Measurements from ENCODE around the gene APBB1IP.
"Not testable (repeated sequence)": the region's sequence is repeated elsewhere in the genome, so short reads cannot be mapped to it uniquely, and the experiment has no call there.

Gene APBB1IP

GRCh38 chr10:26437637-26438461 lies at the start of gene APBB1IP:
APBB1IP (plus strand) TSS chr10:26438341; CDS start chr10:26492327, 53,986 bp downstream.
- DNase-seq (ENCODE audit: low read depth): peak; percentile 29

GRCh38 chr10:26389533-26389932 lies 48.6 kb upstream of the APBB1IP start:
- no peak for DNase-seq (ENCODE audit: low read depth)

- no peak for DNase-seq (ENCODE audit: low read depth)
Measured at GRCh38 chr10:26391701-26392695, 46.1 kb upstream of the APBB1IP start.

- DNase-seq (ENCODE audit: low read depth): not testable (repeated sequence)
Measured at GRCh38 chr10:26398353-26398752, 39.8 kb upstream of the APBB1IP start.

GRCh38 chr10:26407406-26407969 lies 30.7 kb upstream of the APBB1IP start:
- no peak for DNase-seq (ENCODE audit: low read depth)

- no peak for DNase-seq (ENCODE audit: low read depth)
Measured at GRCh38 chr10:26408858-26409494, 29.2 kb upstream of the APBB1IP start.

GRCh38 chr10:26410356-26410755 lies 27.8 kb upstream of the APBB1IP start:
- no peak for DNase-seq (ENCODE audit: low read depth)

GRCh38 chr10:26412932-26413331 lies 25.2 kb upstream of the APBB1IP start:
- no peak for DNase-seq (ENCODE audit: low read depth)

GRCh38 chr10:26413375-26413774 lies 24.8 kb upstream of the APBB1IP start:
- no peak for DNase-seq (ENCODE audit: low read depth)

- DNase-seq (ENCODE audit: low read depth): no peak
Measured at GRCh38 chr10:26417136-26417535, 21.0 kb upstream of the APBB1IP start.

GRCh38 chr10:26422977-26423376 lies 15.2 kb upstream of the APBB1IP start:
- DNase-seq (ENCODE audit: low read depth): no peak

GRCh38 chr10:26423722-26424121 lies 14.4 kb upstream of the APBB1IP start:
- no peak for DNase-seq (ENCODE audit: low read depth)

- DNase-seq (ENCODE audit: low read depth): no peak
Measured at GRCh38 chr10:26430641-26431163, 7.4 kb upstream of the APBB1IP start.

GRCh38 chr10:26432938-26433337 lies 5.2 kb upstream of the APBB1IP start:
- no peak for DNase-seq (ENCODE audit: low read depth)

GRCh38 chr10:26435852-26436251 lies 2.3 kb upstream of the APBB1IP start:
- DNase-seq (ENCODE audit: low read depth): no peak

- DNase-seq (ENCODE audit: low read depth): no peak
Measured at GRCh38 chr10:26436848-26437247, 1.3 kb upstream of the APBB1IP start.

- peak; percentile 62 for DNase-seq (ENCODE audit: low read depth)
Measured at GRCh38 chr10:26438534-26439341, 597 bp downstream of the APBB1IP start.

- no peak for DNase-seq (ENCODE audit: low read depth)
Measured at GRCh38 chr10:26439406-26440087, 1.4 kb downstream of the APBB1IP start.

- DNase-seq (ENCODE audit: low read depth): no peak
Measured at GRCh38 chr10:26440088-26440470, 1.9 kb downstream of the APBB1IP start.

Data from activated T-cell treated with anti-CD3 and anti-CD28 coated beads for 24 hours (primary cell).